WTC11 (cell line): Measurements from ENCODE around the gene DENND4A. TPM values are rescaled to one million over a fixed set of nuclear protein-coding genes. Genes with fewer than 3 reads are reported as not detected.

Experiments used
- ATAC-seq: fragments of 200-7000 bp; cut with Tn5 transposase; 2 replicates; pipeline ENCODE4 v1.10.0; 2021; ENCODE audit warnings: mild to moderate bottlenecking, moderate library complexity
- CTCF ChIA-PET: fragments of 300-600 bp; sonication (Branson Sonifier 250); formaldehyde crosslinking; loops from one replicate; lab custom pipeline; 2021; ENCODE audit warnings: antibody characterized with exemption; lab: Charles Lee
- POLR2A ChIA-PET: fragments of 350-600 bp; sonication (Branson Sonifier 250); formaldehyde crosslinking; loops from one replicate; lab custom pipeline; 2021; ENCODE audit warnings: antibody characterized with exemption; lab: Charles Lee
- DNase-seq: peaks from one replicate; pipeline ENCODE4 v3.0.0; 2021; ENCODE audit warnings: low spot score
- H3K27ac Mint-ChIP-seq: 2 replicates; pipeline ENCODE4 v1.8.0; 2021; ENCODE audit warnings: mixed read lengths
- H3K27me3 Mint-ChIP-seq: 2 replicates; pipeline ENCODE4 v1.8.0; 2021; ENCODE audit warnings: low read depth, mild to moderate bottlenecking, moderate library complexity, mixed read lengths
- H3K36me3 Mint-ChIP-seq: 2 replicates; pipeline ENCODE4 v1.8.0; 2021; ENCODE audit warnings: mixed read lengths
- H3K4me1 Mint-ChIP-seq: 2 replicates; pipeline ENCODE4 v1.8.0; 2022; ENCODE audit warnings: mixed read lengths
- H3K4me3 Mint-ChIP-seq: 2 replicates; pipeline ENCODE4 v1.8.0; 2021; ENCODE audit warnings: mild to moderate bottlenecking, moderate library complexity, mixed read lengths
- H3K9me3 Mint-ChIP-seq: 2 replicates; pipeline ENCODE4 v1.8.0; 2021; ENCODE audit warnings: mixed read lengths
- AR ChIP-seq: fragments of 250-450 bp; sonication (Bioruptor Pico); IDR thresholded peaks from 2 replicates; pipeline ENCODE4 v1.9.0; 2021; ENCODE audit warnings: mild to moderate bottlenecking
- CBFB ChIP-seq: sonication (generic); formaldehyde crosslinking; IDR thresholded peaks from 2 replicates; pipeline ENCODE4 v1.8.1; 2022; ENCODE audit warnings: mild to moderate bottlenecking, low read depth, missing genetic modification reagents
- CREB1 ChIP-seq: sonication (generic); formaldehyde crosslinking; IDR thresholded peaks from 2 replicates; pipeline ENCODE4 v1.8.0; 2023; ENCODE audit warnings: mild to moderate bottlenecking, missing genetic modification reagents
- E2F1 ChIP-seq: sonication (generic); formaldehyde crosslinking; IDR thresholded peaks from 2 replicates; pipeline ENCODE4 v1.8.0; 2022; ENCODE audit warnings: mild to moderate bottlenecking, missing genetic modification reagents
- E2F4 ChIP-seq: sonication (generic); formaldehyde crosslinking; IDR thresholded peaks from 2 replicates; pipeline ENCODE4 v1.8.1; 2022; ENCODE audit warnings: low read depth, mild to moderate bottlenecking, moderate library complexity, missing genetic modification reagents, borderline replicate concordance
- ELF4 ChIP-seq: sonication (generic); formaldehyde crosslinking; IDR thresholded peaks from 2 replicates; pipeline ENCODE4 v1.8.1; 2022; ENCODE audit warnings: low read depth, mild to moderate bottlenecking, moderate library complexity, missing genetic modification reagents
- FOXK1 ChIP-seq: sonication (generic); formaldehyde crosslinking; IDR thresholded peaks from 2 replicates; pipeline ENCODE4 v1.8.0; 2022; ENCODE audit warnings: mild to moderate bottlenecking, moderate library complexity, missing genetic modification reagents
- GABPB1 ChIP-seq: sonication (generic); formaldehyde crosslinking; IDR thresholded peaks from 2 replicates; pipeline ENCODE4 v1.8.1; 2023; ENCODE audit warnings: mild to moderate bottlenecking, missing genetic modification reagents
- GRHL2 ChIP-seq: fragments of 250-450 bp; sonication (Bioruptor Pico); IDR thresholded peaks from 2 replicates; pipeline ENCODE4 v1.8.0; 2022; ENCODE audit warnings: mild to moderate bottlenecking, moderate library complexity; ENCODE audit not compliant: insufficient replicate concordance, severe bottlenecking
- GTF2I ChIP-seq: fragments of 250-450 bp; sonication (Bioruptor Pico); conservative IDR thresholded peaks from 2 replicates; pipeline ENCODE4 v1.4.0; 2021; ENCODE audit warnings: mild to moderate bottlenecking
- HMGA2 ChIP-seq: fragments of 250-450 bp; sonication (Bioruptor Pico); IDR thresholded peaks from 2 replicates; pipeline ENCODE4 v1.4.0; 2021; ENCODE audit warnings: mild to moderate bottlenecking, moderate library complexity
- NFYB ChIP-seq: sonication (generic); formaldehyde crosslinking; conservative IDR thresholded peaks from 2 replicates; pipeline ENCODE4 v1.8.0; 2022; ENCODE audit warnings: low read depth, missing genetic modification reagents
- NR1H2 ChIP-seq: sonication (generic); formaldehyde crosslinking; IDR thresholded peaks from 2 replicates; pipeline ENCODE4 v1.9.0; 2021; ENCODE audit warnings: mild to moderate bottlenecking, moderate library complexity, missing genetic modification reagents
- NR3C1 ChIP-seq: sonication (generic); formaldehyde crosslinking; conservative IDR thresholded peaks from 2 replicates; pipeline ENCODE4 v1.8.1; 2023; ENCODE audit warnings: low read depth, mild to moderate bottlenecking, missing genetic modification reagents
- PREB ChIP-seq: sonication (generic); formaldehyde crosslinking; IDR thresholded peaks from 2 replicates; pipeline ENCODE4 v1.8.1; 2022; ENCODE audit warnings: mild to moderate bottlenecking, missing genetic modification reagents, moderate library complexity, borderline replicate concordance
- STAT6 ChIP-seq: sonication (generic); formaldehyde crosslinking; conservative IDR thresholded peaks from 2 replicates; pipeline ENCODE4 v1.8.1; 2023; ENCODE audit warnings: mild to moderate bottlenecking, low read depth, missing genetic modification reagents, moderate library complexity
- TP53 ChIP-seq: sonication (generic); formaldehyde crosslinking; IDR thresholded peaks from 2 replicates; pipeline ENCODE4 v1.8.1; 2023; ENCODE audit warnings: mild to moderate bottlenecking, missing genetic modification reagents
- ZNF281 ChIP-seq: sonication (generic); formaldehyde crosslinking; IDR thresholded peaks from 2 replicates; pipeline ENCODE4 v1.8.0; 2023; ENCODE audit warnings: mild to moderate bottlenecking, missing genetic modification reagents
- ZNF532 ChIP-seq: fragments of 250-450 bp; sonication (Bioruptor Pico); IDR thresholded peaks from 2 replicates; pipeline ENCODE4 v1.9.0; 2021; ENCODE audit warnings: mild to moderate bottlenecking, borderline replicate concordance
- total RNA-seq: library from RNA; stranded (reverse); gene quantifications from 3 replicates; pipeline ENCODE4 v1.2.3, GENCODE V29; 2021

Gene DENND4A
- total RNA-seq, 1 experiment from 2014 or later, result 5.7 TPM

GRCh38 chr15:65771870-65772269 is 20.2 kb downstream of the DENND4A start:
- no peak overlapping the region for H3K4me3 Mint-ChIP-seq
- H3K36me3 Mint-ChIP-seq, result no peaks in the 10 kb centered on the region
- CTCF ChIA-PET, result interaction anchor here (0.5 to 1.5 kb wide), 2 partner anchors 84 to 91 kb away, joined by 3 to 4 read pairs; no protein-coding TSS in a partner anchor
- no peak for TF ChIP-seq TP53 (CRISPR knock-in tag)
- TF ChIP-seq E2F1 (CRISPR knock-in tag), result no peak
- TF ChIP-seq PREB (CRISPR knock-in tag), result no peak
- TF ChIP-seq ZNF532 (CRISPR knock-in tag), result no peak
- no peak for TF ChIP-seq STAT6
- no peak for TF ChIP-seq ZNF281
- no peak for TF ChIP-seq HMGA2 (CRISPR knock-in tag)
- TF ChIP-seq AR (CRISPR knock-in tag), result no peak
- TF ChIP-seq GTF2I (CRISPR knock-in tag), result no peak
- no peak for TF ChIP-seq GRHL2 (CRISPR knock-in tag)
- TF ChIP-seq ELF4, result no peak
- no peak for TF ChIP-seq NR1H2 (CRISPR knock-in tag)
- no peak for TF ChIP-seq FOXK1
- TF ChIP-seq NR3C1 (CRISPR knock-in tag), result no peak
- TF ChIP-seq CBFB (CRISPR knock-in tag), result no peak
- no peak for TF ChIP-seq CREB1
- no peak for TF ChIP-seq NFYB (CRISPR knock-in tag)
- no peak for TF ChIP-seq GABPB1 (CRISPR knock-in tag)
- TF ChIP-seq E2F4 (CRISPR knock-in tag), result no peak
- no peak for ATAC-seq
- H3K4me1 Mint-ChIP-seq, result peaks cover 23% of the 10 kb centered on the region
- DNase-seq, result no peak
- no peak overlapping the region for H3K27ac Mint-ChIP-seq
- no peaks in the 10 kb centered on the region for H3K27me3 Mint-ChIP-seq
- no peaks in the 10 kb centered on the region for H3K9me3 Mint-ChIP-seq
- POLR2A ChIA-PET, result no interaction called here
